ENCODE data around the gene SVEP1.

- TF ChIP-seq EP300 (IDR thresholded peaks at IDR 0.05; ENCODE audit: borderline replicate concordance in 1 of 2, low read depth in 1 of 2, low read length in 1 of 2) (no peak), YY1 (IDR thresholded peaks at IDR 0.05; ENCODE audit: low read depth) (no peak), RAD21 (IDR thresholded peaks at IDR 0.05; ENCODE audit: low read length) (no peak)
- TF ChIP-seq, protein P1, sequence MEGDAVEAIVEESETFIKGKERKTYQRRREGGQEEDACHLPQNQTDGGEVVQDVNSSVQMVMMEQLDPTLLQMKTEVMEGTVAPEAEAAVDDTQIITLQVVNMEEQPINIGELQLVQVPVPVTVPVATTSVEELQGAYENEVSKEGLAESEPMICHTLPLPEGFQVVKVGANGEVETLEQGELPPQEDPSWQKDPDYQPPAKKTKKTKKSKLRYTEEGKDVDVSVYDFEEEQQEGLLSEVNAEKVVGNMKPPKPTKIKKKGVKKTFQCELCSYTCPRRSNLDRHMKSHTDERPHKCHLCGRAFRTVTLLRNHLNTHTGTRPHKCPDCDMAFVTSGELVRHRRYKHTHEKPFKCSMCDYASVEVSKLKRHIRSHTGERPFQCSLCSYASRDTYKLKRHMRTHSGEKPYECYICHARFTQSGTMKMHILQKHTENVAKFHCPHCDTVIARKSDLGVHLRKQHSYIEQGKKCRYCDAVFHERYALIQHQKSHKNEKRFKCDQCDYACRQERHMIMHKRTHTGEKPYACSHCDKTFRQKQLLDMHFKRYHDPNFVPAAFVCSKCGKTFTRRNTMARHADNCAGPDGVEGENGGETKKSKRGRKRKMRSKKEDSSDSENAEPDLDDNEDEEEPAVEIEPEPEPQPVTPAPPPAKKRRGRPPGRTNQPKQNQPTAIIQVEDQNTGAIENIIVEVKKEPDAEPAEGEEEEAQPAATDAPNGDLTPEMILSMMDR (IDR thresholded peaks at IDR 0.05) = no peak
These were observed 175.1 kb downstream of the SVEP1 start for GRCh38 chr9:110404473-110404872.

Measured in SK-N-SH (cell line).